K562 (cell line): ENCODE data around the gene ETS2. TPM values are rescaled to one million over a fixed set of nuclear protein-coding genes. Genes with fewer than 3 reads are reported as not detected.

ENCODE experiments used
- BCOR ChIP-seq: fragments of 450-650 bp; IDR thresholded peaks from 2 replicates; pipeline ENCODE4 v1.6.1; 2016
- CBX8 ChIP-seq: fragments of 200-600 bp; sonication (generic); IDR thresholded peaks from 2 replicates; pipeline ENCODE4 v1.6.1; 2012; ENCODE audit warnings: borderline replicate concordance, mixed run types, low read depth, mild to moderate bottlenecking, moderate library complexity, mixed read lengths, low read length, control low read depth, inconsistent platforms; ENCODE audit not compliant: poor library complexity, severe bottlenecking; ENCODE audit errors: extremely low read depth
- DDX20 ChIP-seq: fragments of 450-650 bp; IDR thresholded peaks from 2 replicates; pipeline ENCODE4 v1.6.1; 2016; ENCODE audit warnings: missing genetic modification characterization, low read depth, mild to moderate bottlenecking, missing compliant biosample characterization, moderate library complexity
- FOSL1 ChIP-seq: fragments of 200-800 bp; sonication (Bioruptor generic); conservative IDR thresholded peaks from 2 replicates; pipeline ENCODE4 v1.6.1; 2016; ENCODE audit warnings: missing genetic modification characterization, missing compliant biosample characterization
- GTF2E2 ChIP-seq: fragments of 200-800 bp; sonication (Bioruptor generic); IDR thresholded peaks from 2 replicates; pipeline ENCODE4 v1.6.1; 2016; ENCODE audit warnings: missing genetic modification characterization, missing compliant biosample characterization
- HEY1 ChIP-seq: fragments of 250-450 bp; sonication (Bioruptor Pico); IDR thresholded peaks from 2 replicates; pipeline ENCODE4 v1.5.0; 2020; ENCODE audit warnings: mild to moderate bottlenecking, moderate library complexity, borderline replicate concordance
- LEF1 ChIP-seq: fragments of 450-650 bp; IDR thresholded peaks from 2 replicates; pipeline ENCODE4 v1.6.1; 2016; ENCODE audit warnings: mild to moderate bottlenecking
- MTA1 ChIP-seq: fragments of 450-650 bp; IDR thresholded peaks from 2 replicates; pipeline ENCODE4 v1.6.1; 2017; ENCODE audit warnings: borderline replicate concordance
- PHTF2 ChIP-seq: fragments of 250-450 bp; sonication (Bioruptor Pico); IDR thresholded peaks from 2 replicates; pipeline ENCODE4 v1.5.0; 2021; ENCODE audit warnings: mild to moderate bottlenecking
- RBM17 ChIP-seq: fragments of 200-400 bp; formaldehyde crosslinking; IDR thresholded peaks from 2 replicates; pipeline ENCODE4 v1.6.1; 2017; ENCODE audit warnings: low read depth, mild to moderate bottlenecking, low read length, borderline replicate concordance
- SRSF7 ChIP-seq: fragments of 200-400 bp; formaldehyde crosslinking; optimal IDR thresholded peaks from 2 replicates; pipeline ENCODE3; 2017; ENCODE audit warnings: mild to moderate bottlenecking, low read depth, low read length
- ZNF165 ChIP-seq: fragments of 250-450 bp; sonication (Bioruptor Pico); IDR thresholded peaks from 2 replicates; pipeline ENCODE4 v1.4.0; 2020; ENCODE audit warnings: borderline replicate concordance
- ZNF431 ChIP-seq: sonication (generic); formaldehyde crosslinking; IDR thresholded peaks from 2 replicates; pipeline ENCODE4 v1.8.0; 2022; ENCODE audit warnings: mild to moderate bottlenecking, missing genetic modification reagents
- ZNF830 ChIP-seq: fragments of 250-450 bp; sonication (Bioruptor Pico); IDR thresholded peaks from 2 replicates; pipeline ENCODE4 v1.5.0; 2021; ENCODE audit warnings: mild to moderate bottlenecking
- polyA plus RNA-seq, 8 experiments: library from polyadenylated mRNA; depleted of rRNA in 4 of 8; stranded (reverse) in 5 of 8; unstranded in 3 of 8; fragments of >200 nt; fragmentation: Nextera tagmentation in 2 of 8; fragmentation: Illumina TruSeq in 1 of 8; extraction: Ambion mirVana in 2 of 8; extraction: Trizol in 1 of 8; gene quantifications; 2 replicates each; pipeline versions ENCODE4 v1.2.1 to v1.2.3, GENCODE V29; 2011 to 2014; ENCODE audit warnings: inconsistent platforms in 1 of 8, missing spikeins in 1 of 8
- total RNA-seq, 7 experiments: library from RNA; depleted of rRNA in 6 of 7; stranded (reverse); fragments of >200 nt in 6 of 7; fragmentation: Illumina TruSeq in 2 of 7; extraction: Trizol in 2 of 7; gene quantifications; 2 replicates each; pipeline versions ENCODE4 v1.2.1 to v1.2.3, GENCODE V29; 2011 to 2021; ENCODE audit warnings: low replicate concordance in 1 of 7
- TF ChIP-seq, protein P1 (sequence below), 3 experiments: fragments of 200-800 bp in 1 of 3; fragments of 250-450 bp in 1 of 3; fragments of 450-650 bp in 1 of 3; sonication (Bioruptor Pico) in 1 of 3; sonication (Bioruptor generic) in 1 of 3; formaldehyde crosslinking in 1 of 3; IDR thresholded peaks; 2 replicates each; pipeline versions ENCODE4 v1.6.1 to v1.8.0; 2016 to 2022; ENCODE audit warnings: mild to moderate bottlenecking in 2 of 3, missing genetic modification characterization in 2 of 3, missing compliant biosample characterization in 1 of 3, moderate library complexity in 1 of 3
- TF ChIP-seq, protein P2 (sequence below): sonication (generic); formaldehyde crosslinking; IDR thresholded peaks from 2 replicates; pipeline ENCODE4 v1.8.0; 2022; ENCODE audit warnings: mild to moderate bottlenecking, missing genetic modification reagents
- TF ChIP-seq, protein P3 (sequence below), 2 experiments: fragments of 200-800 bp in 1 of 2; sonication (Bioruptor generic) in 1 of 2; sonication (generic) in 1 of 2; formaldehyde crosslinking in 1 of 2; IDR thresholded peaks in 1 of 2; conservative IDR thresholded peaks in 1 of 2; 2 replicates each; pipeline versions ENCODE4 v1.5.0 to v1.6.1; 2016 to 2020; ENCODE audit warnings: missing compliant biosample characterization in 1 of 2, missing genetic modification characterization in 1 of 2, missing genetic modification reagents in 1 of 2
- TF ChIP-seq, protein P4 (sequence below), 2 experiments: fragments of 450-650 bp; conservative IDR thresholded peaks; 2 replicates each; pipeline ENCODE4 v1.6.1; 2017; ENCODE audit warnings: mild to moderate bottlenecking in 2 of 2, moderate library complexity in 2 of 2
- TF ChIP-seq, protein P5 (sequence below): sonication (generic); formaldehyde crosslinking; IDR thresholded peaks from 2 replicates; pipeline ENCODE4 v1.8.0; 2022; ENCODE audit warnings: mild to moderate bottlenecking, missing genetic modification reagents

Gene ETS2
- total and polyA plus RNA-seq, 9 of the 15 experiments (the other 6 are each of a cell fraction or from before 2014, with no cell fraction given) = 1.7 to 24.4 (median 12.2) TPM

DNA sequence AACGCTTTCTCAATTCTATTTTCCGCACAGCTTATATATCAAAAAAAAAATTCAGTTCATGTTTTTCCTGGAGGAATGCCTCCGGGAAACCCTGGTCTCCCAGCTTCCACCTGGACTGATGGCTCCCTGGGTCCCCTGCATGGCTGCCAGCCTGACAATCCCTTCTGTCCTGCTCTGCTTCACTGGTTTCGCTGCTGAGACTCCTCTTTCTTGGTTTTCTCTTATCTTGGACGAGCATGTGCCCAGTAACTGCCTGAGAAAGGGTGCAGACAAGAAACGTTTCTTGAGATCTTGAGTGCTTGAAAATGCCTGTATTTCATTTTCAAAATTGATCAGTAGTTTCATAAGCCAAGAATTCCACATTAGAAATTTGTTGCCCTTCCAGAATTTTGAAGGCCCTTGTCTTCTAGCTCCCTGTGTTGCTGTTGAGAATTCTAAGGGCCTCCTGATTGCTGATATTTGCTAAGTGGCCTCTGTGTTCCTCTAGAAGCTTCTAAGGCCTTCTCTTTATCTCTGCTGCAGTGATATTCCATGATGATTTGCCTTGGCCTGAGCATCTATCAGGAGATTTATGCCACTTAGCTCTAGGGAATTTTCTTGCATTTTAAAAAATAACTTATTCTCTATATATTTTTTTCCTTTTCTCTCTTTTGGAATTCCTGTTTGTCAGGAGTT is 44.7 kb downstream of the ETS2 start (continued):
- TF ChIP-seq, protein P1, sequence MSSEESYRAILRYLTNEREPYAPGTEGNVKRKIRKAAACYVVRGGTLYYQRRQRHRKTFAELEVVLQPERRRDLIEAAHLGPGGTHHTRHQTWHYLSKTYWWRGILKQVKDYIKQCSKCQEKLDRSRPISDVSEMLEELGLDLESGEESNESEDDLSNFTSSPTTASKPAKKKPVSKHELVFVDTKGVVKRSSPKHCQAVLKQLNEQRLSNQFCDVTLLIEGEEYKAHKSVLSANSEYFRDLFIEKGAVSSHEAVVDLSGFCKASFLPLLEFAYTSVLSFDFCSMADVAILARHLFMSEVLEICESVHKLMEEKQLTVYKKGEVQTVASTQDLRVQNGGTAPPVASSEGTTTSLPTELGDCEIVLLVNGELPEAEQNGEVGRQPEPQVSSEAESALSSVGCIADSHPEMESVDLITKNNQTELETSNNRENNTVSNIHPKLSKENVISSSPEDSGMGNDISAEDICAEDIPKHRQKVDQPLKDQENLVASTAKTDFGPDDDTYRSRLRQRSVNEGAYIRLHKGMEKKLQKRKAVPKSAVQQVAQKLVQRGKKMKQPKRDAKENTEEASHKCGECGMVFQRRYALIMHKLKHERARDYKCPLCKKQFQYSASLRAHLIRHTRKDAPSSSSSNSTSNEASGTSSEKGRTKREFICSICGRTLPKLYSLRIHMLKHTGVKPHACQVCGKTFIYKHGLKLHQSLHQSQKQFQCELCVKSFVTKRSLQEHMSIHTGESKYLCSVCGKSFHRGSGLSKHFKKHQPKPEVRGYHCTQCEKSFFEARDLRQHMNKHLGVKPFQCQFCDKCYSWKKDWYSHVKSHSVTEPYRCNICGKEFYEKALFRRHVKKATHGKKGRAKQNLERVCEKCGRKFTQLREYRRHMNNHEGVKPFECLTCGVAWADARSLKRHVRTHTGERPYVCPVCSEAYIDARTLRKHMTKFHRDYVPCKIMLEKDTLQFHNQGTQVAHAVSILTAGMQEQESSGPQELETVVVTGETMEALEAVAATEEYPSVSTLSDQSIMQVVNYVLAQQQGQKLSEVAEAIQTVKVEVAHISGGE (CRISPR knock-in tag; IDR thresholded peaks at IDR 0.05) = no peak
- TF ChIP-seq, protein P2, sequence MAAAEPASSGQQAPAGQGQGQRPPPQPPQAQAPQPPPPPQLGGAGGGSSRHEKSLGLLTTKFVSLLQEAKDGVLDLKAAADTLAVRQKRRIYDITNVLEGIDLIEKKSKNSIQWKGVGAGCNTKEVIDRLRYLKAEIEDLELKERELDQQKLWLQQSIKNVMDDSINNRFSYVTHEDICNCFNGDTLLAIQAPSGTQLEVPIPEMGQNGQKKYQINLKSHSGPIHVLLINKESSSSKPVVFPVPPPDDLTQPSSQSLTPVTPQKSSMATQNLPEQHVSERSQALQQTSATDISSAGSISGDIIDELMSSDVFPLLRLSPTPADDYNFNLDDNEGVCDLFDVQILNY (CRISPR knock-in tag) = no peak
- TF ChIP-seq HEY1 (no peak; the same call in 1 of the 2 replicates), MTA1 (no peak), BCOR (no peak), RBM17 (no peak), CBX8 (no peak), GTF2E2 (tag) (no peak), LEF1 (peak; percentile 72), ZNF165 (no peak), SRSF7 (no peak), PHTF2 (no peak), FOSL1 (tag) (no peak), ZNF431 (CRISPR knock-in tag) (no peak), ZNF830 (CRISPR knock-in tag) (no peak), DDX20 (tag) (no peak)
- TF ChIP-seq, protein P3, sequence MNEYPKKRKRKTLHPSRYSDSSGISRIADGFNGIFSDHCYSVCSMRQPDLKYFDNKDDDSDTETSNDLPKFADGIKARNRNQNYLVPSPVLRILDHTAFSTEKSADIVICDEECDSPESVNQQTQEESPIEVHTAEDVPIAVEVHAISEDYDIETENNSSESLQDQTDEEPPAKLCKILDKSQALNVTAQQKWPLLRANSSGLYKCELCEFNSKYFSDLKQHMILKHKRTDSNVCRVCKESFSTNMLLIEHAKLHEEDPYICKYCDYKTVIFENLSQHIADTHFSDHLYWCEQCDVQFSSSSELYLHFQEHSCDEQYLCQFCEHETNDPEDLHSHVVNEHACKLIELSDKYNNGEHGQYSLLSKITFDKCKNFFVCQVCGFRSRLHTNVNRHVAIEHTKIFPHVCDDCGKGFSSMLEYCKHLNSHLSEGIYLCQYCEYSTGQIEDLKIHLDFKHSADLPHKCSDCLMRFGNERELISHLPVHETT (CRISPR knock-in tag; conservative IDR thresholded peaks at IDR 0.05 in 1 of 2, IDR thresholded peaks at IDR 0.05 in 1 of 2) = peak in 1 of 2 experiments; percentile 73; a peak in 1 of 4 replicates
- TF ChIP-seq, protein P4, sequence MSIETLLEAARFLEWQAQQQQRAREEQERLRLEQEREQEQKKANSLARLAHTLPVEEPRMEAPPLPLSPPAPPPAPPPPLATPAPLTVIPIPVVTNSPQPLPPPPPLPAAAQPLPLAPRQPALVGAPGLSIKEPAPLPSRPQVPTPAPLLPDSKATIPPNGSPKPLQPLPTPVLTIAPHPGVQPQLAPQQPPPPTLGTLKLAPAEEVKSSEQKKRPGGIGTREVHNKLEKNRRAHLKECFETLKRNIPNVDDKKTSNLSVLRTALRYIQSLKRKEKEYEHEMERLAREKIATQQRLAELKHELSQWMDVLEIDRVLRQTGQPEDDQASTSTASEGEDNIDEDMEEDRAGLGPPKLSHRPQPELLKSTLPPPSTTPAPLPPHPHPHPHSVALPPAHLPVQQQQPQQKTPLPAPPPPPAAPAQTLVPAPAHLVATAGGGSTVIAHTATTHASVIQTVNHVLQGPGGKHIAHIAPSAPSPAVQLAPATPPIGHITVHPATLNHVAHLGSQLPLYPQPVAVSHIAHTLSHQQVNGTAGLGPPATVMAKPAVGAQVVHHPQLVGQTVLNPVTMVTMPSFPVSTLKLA (conservative IDR thresholded peaks at IDR 0.05) = peak in 1 of 2 experiments; percentile 56; a peak in 1 of 4 replicates
- TF ChIP-seq, protein P5, sequence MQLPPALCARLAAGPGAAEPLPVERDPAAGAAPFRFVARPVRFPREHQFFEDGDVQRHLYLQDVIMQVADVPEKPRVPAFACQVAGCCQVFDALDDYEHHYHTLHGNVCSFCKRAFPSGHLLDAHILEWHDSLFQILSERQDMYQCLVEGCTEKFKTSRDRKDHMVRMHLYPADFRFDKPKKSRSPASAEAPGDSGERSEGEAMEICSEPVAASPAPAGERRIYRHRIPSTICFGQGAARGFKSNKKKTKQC (CRISPR knock-in tag) = no peak
